Endothelial cell of umbilical vein (primary cell): ENCODE measurements around the gene RPLP1. TPM values are rescaled to one million over a fixed set of nuclear protein-coding genes. Genes with fewer than 3 reads are reported as not detected.

Source experiments
- BruUV-seq: library from RNA; stranded (reverse); fragments of 400-500 nt; replicated peaks from 2 replicates; lab custom pipeline; 2021; lab: Mats Ljungman, UMichigan
- CTCF ChIA-PET: fragments of 300-600, 350-600 bp; sonication (Branson Sonifier 250); formaldehyde crosslinking; loops from one replicate; lab custom pipeline; 2021; ENCODE audit warnings: antibody characterized with exemption, inconsistent platforms; lab: Charles Lee
- POLR2A ChIA-PET: fragments of 300-600, 350-600 bp; sonication (Branson Sonifier 250); formaldehyde crosslinking; loops from one replicate; lab custom pipeline; 2021; ENCODE audit warnings: antibody characterized with exemption, inconsistent platforms; lab: Charles Lee
- DNase-seq: peaks from one replicate; pipeline ENCODE4 v3.0.0-alpha.2; 2011; ENCODE audit warnings: low read depth, low spot score
- FAIRE-seq: peaks from 2 replicates; lab custom pipeline; 2011; peaks lifted over from hg19 to GRCh38; lab: Jason Lieb, UNC
- H2AFZ ChIP-seq: 2 replicates; pipeline ENCODE4 v1.6.0; 2012; ENCODE audit warnings: low read depth, low read length, control low read depth, inconsistent platforms
- H3K27ac ChIP-seq: 2 replicates; pipeline ENCODE4 v1.5.1; 2011; ENCODE audit warnings: low read depth, mild to moderate bottlenecking, control low read depth, low read length, moderate library complexity; ENCODE audit not compliant: insufficient read depth
- H3K27me3 ChIP-seq, 2 experiments: 2 replicates each; pipeline versions ENCODE4 v1.6.0 to v1.6.1; 2011; ENCODE audit warnings: low read length in 2 of 2, mixed read lengths in 1 of 2; ENCODE audit not compliant: control insufficient read depth in 2 of 2, insufficient read depth in 2 of 2
- H3K36me3 ChIP-seq, 2 experiments: 2 replicates in 1 of 2; 3 replicates in 1 of 2; pipeline ENCODE4 v1.5.1; 2011; ENCODE audit warnings: low read length in 2 of 2, mild to moderate bottlenecking in 1 of 2, moderate library complexity in 1 of 2; ENCODE audit not compliant: control insufficient read depth in 2 of 2, insufficient read depth in 2 of 2; ENCODE audit errors: extremely low read depth in 1 of 2
- H3K4me1 ChIP-seq: 3 replicates; pipeline ENCODE4 v1.5.1; 2011; ENCODE audit warnings: mild to moderate bottlenecking, low read length; ENCODE audit not compliant: control insufficient read depth, insufficient read depth; ENCODE audit errors: extremely low read depth
- H3K4me2 ChIP-seq: 2 replicates; pipeline ENCODE4 v1.6.1; 2011; ENCODE audit warnings: low read length, control low read depth, mixed read lengths; ENCODE audit not compliant: insufficient read depth
- H3K4me3 ChIP-seq, 3 experiments: fragments of 200-600 bp in 1 of 3; sonication (generic), shearing (Covaris generic) in 1 of 3; replicated peaks in 1 of 3; 2 replicates each; pipeline ENCODE4 v1.5.1; 2011 to 2016; ENCODE audit warnings: control low read depth in 3 of 3, low read length in 3 of 3, mild to moderate bottlenecking in 2 of 3, inconsistent platforms in 1 of 3, low read depth in 1 of 3, moderate library complexity in 1 of 3; ENCODE audit not compliant: insufficient read depth in 1 of 3
- H3K79me2 ChIP-seq: 2 replicates; pipeline ENCODE4 v1.6.0; 2012; ENCODE audit warnings: low read length, inconsistent platforms; ENCODE audit not compliant: control insufficient read depth, insufficient read depth
- H3K9ac ChIP-seq: replicated peaks from 2 replicates; pipeline ENCODE3; 2011; ENCODE audit warnings: low read length, control low read depth; ENCODE audit not compliant: insufficient read depth; ENCODE audit errors: extremely low read depth
- H3K9me1 ChIP-seq: replicated peaks from 3 replicates; pipeline ENCODE4 v1.6.0; 2011; ENCODE audit warnings: mild to moderate bottlenecking, low read length; ENCODE audit not compliant: control insufficient read depth, insufficient read depth; ENCODE audit errors: extremely low read depth
- H3K9me3 ChIP-seq: replicated peaks from 2 replicates; pipeline ENCODE4 v1.5.1; 2012; ENCODE audit warnings: low read length, inconsistent platforms; ENCODE audit not compliant: control insufficient read depth, insufficient read depth
- H4K20me1 ChIP-seq: replicated peaks from 2 replicates; pipeline ENCODE3; 2011; ENCODE audit warnings: mild to moderate bottlenecking, low read length; ENCODE audit not compliant: control insufficient read depth, insufficient read depth; ENCODE audit errors: extremely low read depth
- CTCF ChIP-seq, 2 donors: IDR thresholded peaks; 1 replicate in 1 of 2; 2 replicates in 1 of 2; pipeline ENCODE4 v1.5.1; 2011; ENCODE audit warnings: low read length in 2 of 2, mild to moderate bottlenecking in 2 of 2, moderate library complexity in 2 of 2, control low read depth in 1 of 2, inconsistent platforms in 1 of 2, low read depth in 1 of 2; ENCODE audit not compliant: insufficient read depth in 1 of 2; ENCODE audit errors: extremely low read depth in 1 of 2
- EZH2 ChIP-seq: IDR thresholded peaks from 2 replicates; pipeline ENCODE4 v1.6.1; 2012; ENCODE audit warnings: borderline replicate concordance, low read depth, mild to moderate bottlenecking, moderate library complexity, low read length, inconsistent platforms; ENCODE audit not compliant: severe bottlenecking
- FOS ChIP-seq: IDR thresholded peaks from 2 replicates; pipeline ENCODE4 v1.6.1; 2011; ENCODE audit warnings: mild to moderate bottlenecking, low read length, moderate library complexity, borderline replicate concordance; ENCODE audit not compliant: insufficient read depth
- GATA2 ChIP-seq: IDR thresholded peaks from 2 replicates; pipeline ENCODE4 v1.7.0; 2011; ENCODE audit warnings: low read depth, mild to moderate bottlenecking, moderate library complexity, mixed read lengths, low read length; ENCODE audit not compliant: insufficient read length, insufficient read depth
- JUN ChIP-seq: IDR thresholded peaks from 2 replicates; pipeline ENCODE4 v1.6.1; 2011; ENCODE audit warnings: borderline replicate concordance, low read depth; ENCODE audit not compliant: insufficient read length, insufficient read depth
- MAX ChIP-seq: IDR thresholded peaks from 2 replicates; pipeline ENCODE4 v1.6.1; 2011; ENCODE audit not compliant: insufficient read depth, insufficient read length
- MYC ChIP-seq: IDR thresholded peaks from one replicate; pipeline ENCODE4 v1.6.1; 2011; ENCODE audit warnings: mild to moderate bottlenecking, low read depth, low read length
- POLR2A ChIP-seq: IDR thresholded peaks from 2 replicates; pipeline ENCODE4 v1.6.1; 2012; ENCODE audit warnings: low read depth, mild to moderate bottlenecking, control low read depth, low read length
- POLR2AphosphoS5 ChIP-seq: IDR thresholded peaks from 2 replicates; pipeline ENCODE4 v1.6.1; 2012; ENCODE audit warnings: low read depth, mild to moderate bottlenecking, control low read depth, low read length, moderate library complexity; ENCODE audit not compliant: insufficient read depth
- dilution Hi-C: fragments of 300-500 bp; cut with MboI; formaldehyde crosslinking; loops from one replicate; pipeline ENCODE4 v1.15.0; 2019; ENCODE audit warnings: low sequenced_read_pairs; ENCODE audit not compliant: extremely low pct_ligation_motif_present
- intact Hi-C: fragments of 100-400 bp; cut with micrococcal nuclease; formaldehyde crosslinking; loops from one replicate; pipeline ENCODE4 v1.10.0; 2022
- polyA plus RNA-seq, 4 experiments: library from polyadenylated mRNA; depleted of rRNA in 3 of 4; stranded (reverse) in 3 of 4; unstranded in 1 of 4; fragments of >200 nt; gene quantifications; 2 replicates each; pipeline versions ENCODE4 v1.2.1 to v1.2.3, GENCODE V29; 2011 to 2012; ENCODE audit warnings: missing spikeins in 1 of 4
- total RNA-seq: library from RNA; stranded (reverse); gene quantifications from 2 replicates; pipeline ENCODE4 v1.2.3, GENCODE V29; 2021

RPLP1 gene
- total and polyA plus RNA-seq, 2 donors (not counting 3 experiments of a cell fraction or from before 2014, with no cell fraction given), result 1,603 to 2,985 TPM

GRCh38 chr15:69434679-69435078 is 17.9 kb upstream of the RPLP1 start:
- no peak overlapping the region for H2AFZ ChIP-seq
- intact Hi-C loops, result no loop called here

More at GRCh38 chr15:69434679-69435078, 17.9 kb upstream of the RPLP1 start:
- ChIA-PET CTCF (no interaction called here), POLR2A (no interaction called here)
- no peaks in the 10 kb centered on the region for H3K9me3 ChIP-seq
- H3K4me3 ChIP-seq, result no peak overlapping the region
- no peak overlapping the region for H3K27ac ChIP-seq
- DNase-seq (no peak), FAIRE-seq (no peak)
- H3K4me2 ChIP-seq, result no peak overlapping the region
- peaks cover 6 to 34% of the 10 kb centered on the region in 2 experiments for H3K36me3 ChIP-seq
- no peak overlapping the region for H3K9ac ChIP-seq
- TF ChIP-seq FOS (no peak), JUN (no peak), POLR2AphosphoS5 (no peak), POLR2A (no peak), MYC (no peak), CTCF (IDR thresholded peaks at IDR 0.05; ENCODE audit: extremely low read depth in 1 of 2, insufficient read depth in 1 of 2, low read depth in 1 of 2, low read length in 2 of 2) (no peak), MAX (no peak), GATA2 (no peak), EZH2 (no peak)
- no peaks in the 10 kb centered on the region for H4K20me1 ChIP-seq
- H3K9me1 ChIP-seq, result no peaks in the 10 kb centered on the region
- no peaks in the 10 kb centered on the region for H3K4me1 ChIP-seq
- no peaks in the 10 kb centered on the region for H3K27me3 ChIP-seq
- no TSS peak for BruUV-seq
- dilution Hi-C loops, result no loop called here
- peaks cover 20% of the 10 kb centered on the region for H3K79me2 ChIP-seq
